ENCODE measurements around the gene ACAA1.

Gene ACAA1

GRCh38 chr3:38130631-38131065 is 6.3 kb downstream of the ACAA1 start:
- TF ChIP-seq, protein P1, sequence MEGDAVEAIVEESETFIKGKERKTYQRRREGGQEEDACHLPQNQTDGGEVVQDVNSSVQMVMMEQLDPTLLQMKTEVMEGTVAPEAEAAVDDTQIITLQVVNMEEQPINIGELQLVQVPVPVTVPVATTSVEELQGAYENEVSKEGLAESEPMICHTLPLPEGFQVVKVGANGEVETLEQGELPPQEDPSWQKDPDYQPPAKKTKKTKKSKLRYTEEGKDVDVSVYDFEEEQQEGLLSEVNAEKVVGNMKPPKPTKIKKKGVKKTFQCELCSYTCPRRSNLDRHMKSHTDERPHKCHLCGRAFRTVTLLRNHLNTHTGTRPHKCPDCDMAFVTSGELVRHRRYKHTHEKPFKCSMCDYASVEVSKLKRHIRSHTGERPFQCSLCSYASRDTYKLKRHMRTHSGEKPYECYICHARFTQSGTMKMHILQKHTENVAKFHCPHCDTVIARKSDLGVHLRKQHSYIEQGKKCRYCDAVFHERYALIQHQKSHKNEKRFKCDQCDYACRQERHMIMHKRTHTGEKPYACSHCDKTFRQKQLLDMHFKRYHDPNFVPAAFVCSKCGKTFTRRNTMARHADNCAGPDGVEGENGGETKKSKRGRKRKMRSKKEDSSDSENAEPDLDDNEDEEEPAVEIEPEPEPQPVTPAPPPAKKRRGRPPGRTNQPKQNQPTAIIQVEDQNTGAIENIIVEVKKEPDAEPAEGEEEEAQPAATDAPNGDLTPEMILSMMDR (IDR thresholded peaks at IDR 0.05; ENCODE audit: extremely low read depth, insufficient read depth, missing control alignments), result no peak
- in situ Hi-C loops (cut with MboI; ENCODE audit: low pct_unique_long_range_greater_than_20kb, low sequenced_read_pairs, unreplicated experiment), result no loop called here
- DNase-seq (ENCODE audit: low spot score), result no peak

DNA sequence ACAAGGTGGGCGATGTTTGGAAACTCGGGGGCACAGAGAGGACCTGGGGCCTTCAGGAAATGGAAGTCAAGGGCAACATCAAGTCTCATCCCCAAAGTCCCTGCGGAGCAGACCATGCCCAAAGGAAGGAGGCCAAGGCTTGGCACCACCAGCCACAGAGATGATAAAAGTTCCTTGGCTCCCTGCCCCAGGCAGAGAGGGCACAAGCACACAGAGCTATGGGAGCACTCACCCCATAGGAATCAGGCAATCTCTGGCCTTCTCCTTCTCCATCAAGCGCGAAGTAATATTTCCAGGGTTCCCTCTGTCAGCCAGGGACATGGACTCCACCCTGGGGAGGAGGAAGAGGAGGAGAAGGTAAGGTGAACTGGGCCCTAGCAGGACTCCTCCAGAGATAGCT is 7.9 kb downstream of the ACAA1 start:
- no peak for DNase-seq (ENCODE audit: low spot score)
- TF ChIP-seq, protein P1 (IDR thresholded peaks at IDR 0.05; ENCODE audit: extremely low read depth, insufficient read depth, missing control alignments), result no peak
- in situ Hi-C loops (cut with MboI; ENCODE audit: low pct_unique_long_range_greater_than_20kb, low sequenced_read_pairs, unreplicated experiment), result loop anchor here (10.0 kb wide), 1 partner anchor 356 kb away; no protein-coding TSS in a partner anchor

GRCh38 chr3:38128303-38128655 is 8.6 kb downstream of the ACAA1 start:
- in situ Hi-C loops (cut with MboI; ENCODE audit: low pct_unique_long_range_greater_than_20kb, low sequenced_read_pairs, unreplicated experiment), result loop anchor here (10.0 kb wide), 1 partner anchor 357 kb away; no protein-coding TSS in a partner anchor
- TF ChIP-seq, protein P1 (IDR thresholded peaks at IDR 0.05; ENCODE audit: extremely low read depth, insufficient read depth, missing control alignments), result no peak
- no peak for DNase-seq (ENCODE audit: low spot score)

DNA sequence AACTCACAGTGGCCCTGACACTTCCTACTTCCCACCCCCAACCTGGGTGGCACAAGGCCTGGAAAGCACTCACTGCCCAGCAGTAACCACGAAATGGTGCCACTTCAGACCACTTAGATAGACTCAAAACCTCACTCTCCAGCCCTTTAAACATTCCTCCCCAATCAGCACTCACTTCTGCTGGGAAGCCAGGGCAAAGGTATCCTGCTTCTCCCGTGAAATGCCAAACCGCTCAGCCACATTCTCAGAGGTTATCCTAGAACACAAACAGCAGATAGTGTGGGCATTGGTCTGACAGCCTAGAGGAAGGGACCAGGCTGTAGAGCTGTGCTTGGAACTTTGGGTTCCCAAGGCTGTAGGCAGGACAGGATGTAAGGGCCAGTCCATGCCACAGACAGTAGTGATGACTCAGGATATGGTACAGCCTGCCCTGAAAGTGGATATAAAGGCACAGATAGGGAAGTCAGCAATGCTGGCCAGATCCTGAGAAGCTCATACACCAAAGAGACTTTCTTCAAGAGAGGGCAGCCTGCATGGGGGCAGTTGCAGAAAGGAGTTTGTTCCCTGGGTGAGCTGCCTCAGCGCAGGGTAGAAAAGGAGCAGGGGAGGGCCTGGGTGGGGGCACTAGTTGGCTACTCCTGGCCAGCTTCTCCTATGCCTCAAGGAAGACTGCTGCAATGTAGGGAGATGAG is 9.2 kb downstream of the ACAA1 start:
- DNase-seq (ENCODE audit: low spot score), result no peak
- TF ChIP-seq, protein P1 (IDR thresholded peaks at IDR 0.05; ENCODE audit: extremely low read depth, insufficient read depth, missing control alignments), result no peak
- in situ Hi-C loops (cut with MboI; ENCODE audit: low pct_unique_long_range_greater_than_20kb, low sequenced_read_pairs, unreplicated experiment), result loop anchor here (10.0 kb wide), 1 partner anchor 357 kb away; no protein-coding TSS in a partner anchor

GRCh38 chr3:38126121-38126892 is 10.6 kb downstream of the ACAA1 start:
- TF ChIP-seq, protein P1 (IDR thresholded peaks at IDR 0.05; ENCODE audit: extremely low read depth, insufficient read depth, missing control alignments), result no peak
- in situ Hi-C loops (cut with MboI; ENCODE audit: low pct_unique_long_range_greater_than_20kb, low sequenced_read_pairs, unreplicated experiment), result loop anchor here (10.0 kb wide), 1 partner anchor 358 kb away; no protein-coding TSS in a partner anchor
- DNase-seq (ENCODE audit: low spot score), result no peak

GRCh38 chr3:38125305-38126120 is 11.4 kb downstream of the ACAA1 start:
- DNase-seq (ENCODE audit: low spot score), result no peak
- in situ Hi-C loops (cut with MboI; ENCODE audit: low pct_unique_long_range_greater_than_20kb, low sequenced_read_pairs, unreplicated experiment), result loop anchor here (10.0 kb wide), 1 partner anchor 359 kb away; no protein-coding TSS in a partner anchor
- TF ChIP-seq, protein P1 (IDR thresholded peaks at IDR 0.05; ENCODE audit: extremely low read depth, insufficient read depth, missing control alignments), result no peak

All from GM13977 (cell line).